Keratinocyte (primary cell): ENCODE results near the gene MGMT. TPM values are rescaled to one million over a fixed set of nuclear protein-coding genes. Genes with fewer than 3 reads are reported as not detected.

ENCODE experiments used
- DNase-seq: peaks from one replicate; pipeline ENCODE4 v3.0.0-alpha.2; 2011; ENCODE audit warnings: low read depth, missing footprints, low spot score
- FAIRE-seq: peaks from 2 replicates; lab custom pipeline; 2011; peaks lifted over from hg19 to GRCh38; lab: Jason Lieb, UNC
- H2AFZ ChIP-seq: 2 replicates; pipeline ENCODE4 v1.6.0; 2012; ENCODE audit warnings: low read length, control low read depth, inconsistent platforms; ENCODE audit not compliant: control insufficient read depth
- H3K27ac ChIP-seq: 2 replicates; pipeline ENCODE4 v1.5.1; 2011; ENCODE audit warnings: low read length; ENCODE audit not compliant: control insufficient read depth, insufficient read depth
- H3K27me3 ChIP-seq: 3 replicates; pipeline ENCODE4 v1.6.0; 2011; ENCODE audit warnings: low read length; ENCODE audit not compliant: control insufficient read depth, insufficient read depth; ENCODE audit errors: extremely low read depth
- H3K36me3 ChIP-seq, 2 experiments: 2 replicates in 1 of 2; 3 replicates in 1 of 2; pipeline ENCODE4 v1.5.1; 2011; ENCODE audit warnings: low read length in 2 of 2, mild to moderate bottlenecking in 1 of 2; ENCODE audit not compliant: control insufficient read depth in 2 of 2, insufficient read depth in 2 of 2; ENCODE audit errors: extremely low read depth in 1 of 2
- H3K4me1 ChIP-seq: 3 replicates; pipeline ENCODE4 v1.5.1; 2011; ENCODE audit warnings: low read length; ENCODE audit not compliant: control insufficient read depth, insufficient read depth; ENCODE audit errors: extremely low read depth
- H3K4me2 ChIP-seq: 3 replicates; pipeline ENCODE4 v1.6.0; 2011; ENCODE audit warnings: low read depth, low read length; ENCODE audit not compliant: control insufficient read depth, insufficient read depth; ENCODE audit errors: extremely low read depth
- H3K4me3 ChIP-seq, 3 experiments: fragments of 200-600 bp in 1 of 3; sonication (generic) in 1 of 3; 2 replicates in 2 of 3; 3 replicates in 1 of 3; pipeline ENCODE4 v1.5.1; 2011 to 2016; ENCODE audit warnings: low read length in 3 of 3, mild to moderate bottlenecking in 3 of 3, control low read depth in 2 of 3, inconsistent platforms in 1 of 3, low read depth in 1 of 3, mixed read lengths in 1 of 3, mixed run types in 1 of 3, moderate library complexity in 1 of 3; ENCODE audit not compliant: control insufficient read depth in 2 of 3, insufficient read depth in 2 of 3; ENCODE audit errors: extremely low read depth in 1 of 3
- H3K79me2 ChIP-seq: 2 replicates; pipeline ENCODE4 v1.6.0; 2012; ENCODE audit warnings: low read length; ENCODE audit not compliant: control insufficient read depth, insufficient read depth
- H3K9ac ChIP-seq: 3 replicates; pipeline ENCODE4 v1.6.0; 2011; ENCODE audit warnings: low read length; ENCODE audit not compliant: control insufficient read depth, insufficient read depth; ENCODE audit errors: extremely low read depth
- H3K9me1 ChIP-seq: 3 replicates; pipeline ENCODE4 v1.6.0; 2011; ENCODE audit warnings: low read length; ENCODE audit not compliant: control insufficient read depth, insufficient read depth; ENCODE audit errors: extremely low read depth
- H3K9me3 ChIP-seq: 2 replicates; pipeline ENCODE4 v1.5.1; 2012; ENCODE audit warnings: low read depth, low read length; ENCODE audit not compliant: control insufficient read depth
- H4K20me1 ChIP-seq: 3 replicates; pipeline ENCODE4 v1.6.0; 2011; ENCODE audit warnings: low read length; ENCODE audit not compliant: control insufficient read depth, insufficient read depth; ENCODE audit errors: extremely low read depth
- EZH2 ChIP-seq: IDR thresholded peaks from one replicate; pipeline ENCODE4 v1.6.1; 2012; ENCODE audit warnings: inconsistent platforms, mild to moderate bottlenecking, low read length, moderate library complexity
- dilution Hi-C: fragments of 300-500 bp; cut with MboI; formaldehyde crosslinking; loops from one replicate; pipeline ENCODE4 v1.7.0; 2020; ENCODE audit warnings: low sequenced_read_pairs; ENCODE audit not compliant: extremely low pct_ligation_motif_present
- polyA plus RNA-seq, 5 experiments: library from polyadenylated mRNA; depleted of rRNA in 3 of 5; stranded (reverse) in 3 of 5; stranded (forward) in 1 of 5; unstranded in 1 of 5; fragments of >200 nt; gene quantifications; 1 replicate in 1 of 5; 2 replicates in 3 of 5; 3 replicates in 1 of 5; pipeline versions ENCODE4 v1.2.1 to v1.2.3, GENCODE V29; 2011 to 2012; ENCODE audit warnings: missing spikeins in 2 of 5, low read depth in 1 of 5, low replicate concordance in 1 of 5
- TF ChIP-seq, protein P1 (sequence below), 3 experiments: IDR thresholded peaks in 1 of 3; conservative IDR thresholded peaks in 1 of 3; optimal IDR thresholded peaks in 1 of 3; 2 replicates in 2 of 3; 3 replicates in 1 of 3; pipeline versions ENCODE3 to v1.5.1; 2011; ENCODE audit warnings: low read length in 3 of 3, mild to moderate bottlenecking in 3 of 3, moderate library complexity in 2 of 3, control low read depth in 1 of 3, inconsistent platforms in 1 of 3; ENCODE audit not compliant: insufficient read depth in 2 of 3; ENCODE audit errors: extremely low read depth in 1 of 3

MGMT gene
- polyA plus RNA-seq, 1 donor (not counting 4 experiments of a cell fraction or from before 2014, with no cell fraction given): 15.2 TPM

DNA sequence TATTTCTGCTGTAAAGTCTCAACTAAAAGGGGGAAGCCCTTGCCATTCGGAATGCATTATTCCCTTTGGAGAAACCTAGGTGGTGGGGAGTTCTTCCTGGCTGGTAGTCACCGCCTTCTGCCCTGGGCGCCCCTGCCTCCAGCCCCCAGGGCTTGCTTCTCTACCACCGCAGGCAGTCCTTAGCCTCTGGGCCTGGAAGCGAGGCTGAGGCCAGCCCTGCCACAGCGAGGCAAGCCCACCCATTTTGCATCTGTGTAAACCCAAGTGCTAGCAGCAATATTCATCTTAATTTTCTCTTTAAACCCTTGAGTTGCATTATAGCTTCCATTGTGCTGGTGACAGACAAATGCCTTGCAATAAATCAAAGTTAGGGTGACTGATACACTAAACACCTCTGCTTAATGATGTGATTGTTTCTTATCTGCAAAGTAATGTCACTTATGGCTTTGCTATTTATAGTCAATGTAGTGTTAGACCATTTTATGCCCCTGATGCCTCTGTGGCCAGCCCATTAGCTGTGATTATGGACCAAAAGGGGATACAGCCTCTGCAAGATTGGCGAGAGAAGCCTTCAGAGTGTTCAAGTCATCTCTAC is 26.2 kb upstream of the MGMT start:
- dilution Hi-C loops: no loop called here
- Histone ChIP-seq H4K20me1 (no peaks in the 10 kb centered on the region), H3K9me1 (no peaks in the 10 kb centered on the region), H3K9ac (no peak overlapping the region), H3K27me3 (no peaks in the 10 kb centered on the region), H3K4me3 (no peak overlapping the region), H3K27ac (no peak overlapping the region), H3K9me3 (no peaks in the 10 kb centered on the region), H3K79me2 (no peaks in the 10 kb centered on the region), H3K4me1 (no peaks in the 10 kb centered on the region), H2AFZ (no peak overlapping the region), H3K36me3 (no peaks in the 10 kb centered on the region), H3K4me2 (no peak overlapping the region)
- TF ChIP-seq, protein P1, sequence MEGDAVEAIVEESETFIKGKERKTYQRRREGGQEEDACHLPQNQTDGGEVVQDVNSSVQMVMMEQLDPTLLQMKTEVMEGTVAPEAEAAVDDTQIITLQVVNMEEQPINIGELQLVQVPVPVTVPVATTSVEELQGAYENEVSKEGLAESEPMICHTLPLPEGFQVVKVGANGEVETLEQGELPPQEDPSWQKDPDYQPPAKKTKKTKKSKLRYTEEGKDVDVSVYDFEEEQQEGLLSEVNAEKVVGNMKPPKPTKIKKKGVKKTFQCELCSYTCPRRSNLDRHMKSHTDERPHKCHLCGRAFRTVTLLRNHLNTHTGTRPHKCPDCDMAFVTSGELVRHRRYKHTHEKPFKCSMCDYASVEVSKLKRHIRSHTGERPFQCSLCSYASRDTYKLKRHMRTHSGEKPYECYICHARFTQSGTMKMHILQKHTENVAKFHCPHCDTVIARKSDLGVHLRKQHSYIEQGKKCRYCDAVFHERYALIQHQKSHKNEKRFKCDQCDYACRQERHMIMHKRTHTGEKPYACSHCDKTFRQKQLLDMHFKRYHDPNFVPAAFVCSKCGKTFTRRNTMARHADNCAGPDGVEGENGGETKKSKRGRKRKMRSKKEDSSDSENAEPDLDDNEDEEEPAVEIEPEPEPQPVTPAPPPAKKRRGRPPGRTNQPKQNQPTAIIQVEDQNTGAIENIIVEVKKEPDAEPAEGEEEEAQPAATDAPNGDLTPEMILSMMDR (optimal IDR thresholded peaks at IDR 0.05 in 1 of 3, IDR thresholded peaks at IDR 0.05 in 1 of 3, conservative IDR thresholded peaks at IDR 0.05 in 1 of 3; ENCODE audit: extremely low read depth in 1 of 3, insufficient read depth in 2 of 3, low read length in 3 of 3): no peak
- TF ChIP-seq EZH2: no peak
- FAIRE-seq (no peak), DNase-seq (no peak)

DNA sequence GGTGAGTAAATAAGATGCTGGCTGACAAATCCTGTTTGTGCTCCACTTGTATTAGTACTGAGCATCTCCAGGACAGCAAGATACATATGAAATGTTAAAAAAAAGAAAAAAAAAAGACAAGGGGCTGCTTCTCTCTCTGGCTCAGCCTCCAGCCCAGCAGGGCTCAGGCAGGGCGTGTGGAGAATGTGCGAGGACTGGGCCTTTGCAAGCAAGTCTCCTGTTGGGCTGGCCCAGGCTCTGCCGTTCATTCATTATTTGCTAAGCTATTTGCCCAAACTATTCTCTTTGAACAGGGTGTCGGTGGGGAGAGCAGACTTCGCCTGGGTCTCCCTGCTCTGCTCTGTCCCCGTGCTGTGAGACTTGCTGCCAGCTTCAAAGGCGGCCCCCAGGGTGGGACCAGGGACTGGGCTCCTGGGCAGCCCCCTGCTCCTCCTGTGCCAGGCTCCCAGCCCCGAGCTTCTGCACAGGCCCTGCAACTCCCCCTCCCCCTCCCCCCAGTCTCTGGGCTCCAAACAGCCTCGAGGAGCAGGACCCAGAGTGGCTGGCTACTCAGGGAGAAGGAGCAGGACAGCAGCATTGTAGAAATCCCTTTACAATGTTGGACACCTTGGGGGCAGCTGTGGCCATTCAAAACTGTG is 25.6 kb upstream of the MGMT start:
- TF ChIP-seq EZH2: no peak
- TF ChIP-seq, protein P1 (optimal IDR thresholded peaks at IDR 0.05 in 1 of 3, IDR thresholded peaks at IDR 0.05 in 1 of 3, conservative IDR thresholded peaks at IDR 0.05 in 1 of 3; ENCODE audit: extremely low read depth in 1 of 3, insufficient read depth in 2 of 3, low read length in 3 of 3): no peak
- Histone ChIP-seq H3K4me1 (no peaks in the 10 kb centered on the region), H3K79me2 (no peaks in the 10 kb centered on the region), H4K20me1 (no peaks in the 10 kb centered on the region), H3K4me2 (no peak overlapping the region), H3K9me3 (no peaks in the 10 kb centered on the region), H3K9me1 (no peaks in the 10 kb centered on the region), H3K27me3 (no peaks in the 10 kb centered on the region), H3K4me3 (no peak overlapping the region), H2AFZ (no peak overlapping the region), H3K36me3 (no peaks in the 10 kb centered on the region), H3K9ac (no peak overlapping the region), H3K27ac (no peak overlapping the region)
- no peak for DNase-seq
- no peak for FAIRE-seq
- dilution Hi-C loops: no loop called here
